ENCODE results near the gene PRPF6. TPM values are rescaled to one million over a fixed set of nuclear protein-coding genes. Genes with fewer than 3 reads are reported as not detected.

The PRPF6 gene
- total and polyA plus RNA-seq, 2 of the 13 experiments (the other 11 are each of a cell fraction or from before 2014, with no cell fraction given), result 63.7 to 101 TPM

DNA sequence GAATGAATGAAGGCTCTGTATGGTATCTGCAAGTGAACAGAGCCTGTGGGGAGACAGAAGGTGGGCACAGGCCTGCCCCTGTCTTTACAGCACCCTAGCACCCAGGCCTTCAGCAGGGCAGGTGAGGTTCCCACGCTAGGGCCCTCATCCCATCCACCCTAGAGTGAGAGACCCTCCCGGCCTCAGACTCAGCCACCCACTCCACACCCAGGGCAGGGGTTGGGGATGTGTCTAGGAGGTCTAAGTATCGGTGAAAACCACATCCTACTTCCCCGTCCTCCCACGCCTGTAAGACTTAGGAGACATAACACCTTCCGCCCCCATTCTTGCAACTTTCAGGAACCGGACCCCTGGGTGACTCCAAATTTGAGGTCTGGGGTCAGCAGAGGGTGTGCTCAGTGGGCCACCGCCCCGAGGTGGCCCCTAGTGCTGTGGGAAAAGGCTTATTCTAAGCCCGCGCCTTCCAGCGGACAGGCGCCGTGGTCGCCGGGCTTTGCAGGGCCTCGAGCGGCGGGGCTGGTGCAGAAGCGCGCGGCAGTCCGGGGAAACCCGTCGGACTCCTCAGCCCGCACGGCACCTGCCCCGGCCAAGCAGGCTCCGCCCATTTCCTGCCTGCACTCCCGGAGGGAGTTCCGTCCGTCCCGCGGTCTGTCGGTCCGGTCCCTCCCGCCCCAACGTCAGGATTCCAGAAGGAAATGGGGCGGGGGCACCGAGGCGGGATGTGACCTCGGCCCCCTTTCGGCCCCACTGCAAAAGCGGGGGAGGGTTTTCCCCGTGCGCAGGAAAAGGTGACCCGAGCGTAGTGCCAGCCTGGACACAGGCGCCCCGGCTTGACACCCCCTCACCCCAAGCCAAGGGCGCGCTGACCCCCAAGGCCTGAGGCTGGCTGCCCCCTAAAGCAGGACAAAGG is 2.4 kb upstream of the PRPF6 start (continued):
- TF ChIP-seq, protein P1, sequence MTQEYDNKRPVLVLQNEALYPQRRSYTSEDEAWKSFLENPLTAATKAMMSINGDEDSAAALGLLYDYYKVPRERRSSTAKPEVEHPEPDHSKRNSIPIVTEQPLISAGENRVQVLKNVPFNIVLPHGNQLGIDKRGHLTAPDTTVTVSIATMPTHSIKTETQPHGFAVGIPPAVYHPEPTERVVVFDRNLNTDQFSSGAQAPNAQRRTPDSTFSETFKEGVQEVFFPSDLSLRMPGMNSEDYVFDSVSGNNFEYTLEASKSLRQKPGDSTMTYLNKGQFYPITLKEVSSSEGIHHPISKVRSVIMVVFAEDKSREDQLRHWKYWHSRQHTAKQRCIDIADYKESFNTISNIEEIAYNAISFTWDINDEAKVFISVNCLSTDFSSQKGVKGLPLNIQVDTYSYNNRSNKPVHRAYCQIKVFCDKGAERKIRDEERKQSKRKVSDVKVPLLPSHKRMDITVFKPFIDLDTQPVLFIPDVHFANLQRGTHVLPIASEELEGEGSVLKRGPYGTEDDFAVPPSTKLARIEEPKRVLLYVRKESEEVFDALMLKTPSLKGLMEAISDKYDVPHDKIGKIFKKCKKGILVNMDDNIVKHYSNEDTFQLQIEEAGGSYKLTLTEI (CRISPR knock-in tag; conservative IDR thresholded peaks at IDR 0.05), result no peak
- TF ChIP-seq LRRFIP1 (CRISPR knock-in tag; conservative IDR thresholded peaks at IDR 0.05) (no peak), ZNF441 (CRISPR knock-in tag; IDR thresholded peaks at IDR 0.05; ENCODE audit: borderline replicate concordance) (peak; percentile 90), ZBTB49 (CRISPR knock-in tag; IDR thresholded peaks at IDR 0.05; ENCODE audit: borderline replicate concordance) (peak; percentile 88; the same call in 1 of the 2 replicates), ZNF883 (CRISPR knock-in tag; IDR thresholded peaks at IDR 0.05; ENCODE audit: not compliant biosample characterization) (peak; percentile 88), CBX5 (CRISPR knock-in tag; IDR thresholded peaks at IDR 0.05; ENCODE audit: borderline replicate concordance) (peak; percentile 52; the same call in 1 of the 2 replicates), ZNF577 (CRISPR knock-in tag; IDR thresholded peaks at IDR 0.05; ENCODE audit: borderline replicate concordance, low read depth) (no peak), GABPB1 (CRISPR knock-in tag; IDR thresholded peaks at IDR 0.05) (peak; percentile 94), XRCC5 (optimal IDR thresholded peaks at IDR 0.05; ENCODE audit: low read length) (peak; percentile 77), TAF1 (CRISPR knock-in tag; IDR thresholded peaks at IDR 0.05) (peak; percentile 80), FOXK1 (CRISPR knock-in tag; IDR thresholded peaks at IDR 0.05; ENCODE audit: borderline replicate concordance, low read depth) (peak; percentile 77), HNF4A (CRISPR knock-in tag; IDR thresholded peaks at IDR 0.05) (peak; percentile 30), ZFP90 (CRISPR knock-in tag; IDR thresholded peaks at IDR 0.05; ENCODE audit: borderline replicate concordance) (no peak), ZNF317 (CRISPR knock-in tag; IDR thresholded peaks at IDR 0.05) (peak; percentile 52; the same call in 1 of the 2 replicates), CBFB (CRISPR knock-in tag; IDR thresholded peaks at IDR 0.05) (peak; percentile 90)
- TF ChIP-seq, protein P2, sequence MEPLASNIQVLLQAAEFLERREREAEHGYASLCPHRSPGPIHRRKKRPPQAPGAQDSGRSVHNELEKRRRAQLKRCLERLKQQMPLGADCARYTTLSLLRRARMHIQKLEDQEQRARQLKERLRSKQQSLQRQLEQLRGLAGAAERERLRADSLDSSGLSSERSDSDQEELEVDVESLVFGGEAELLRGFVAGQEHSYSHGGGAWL (CRISPR knock-in tag; IDR thresholded peaks at IDR 0.05), result peak; percentile 92
- TF ChIP-seq, protein P3, sequence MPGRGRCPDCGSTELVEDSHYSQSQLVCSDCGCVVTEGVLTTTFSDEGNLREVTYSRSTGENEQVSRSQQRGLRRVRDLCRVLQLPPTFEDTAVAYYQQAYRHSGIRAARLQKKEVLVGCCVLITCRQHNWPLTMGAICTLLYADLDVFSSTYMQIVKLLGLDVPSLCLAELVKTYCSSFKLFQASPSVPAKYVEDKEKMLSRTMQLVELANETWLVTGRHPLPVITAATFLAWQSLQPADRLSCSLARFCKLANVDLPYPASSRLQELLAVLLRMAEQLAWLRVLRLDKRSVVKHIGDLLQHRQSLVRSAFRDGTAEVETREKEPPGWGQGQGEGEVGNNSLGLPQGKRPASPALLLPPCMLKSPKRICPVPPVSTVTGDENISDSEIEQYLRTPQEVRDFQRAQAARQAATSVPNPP (CRISPR knock-in tag; IDR thresholded peaks at IDR 0.05), result no peak
- TF ChIP-seq, protein P4, sequence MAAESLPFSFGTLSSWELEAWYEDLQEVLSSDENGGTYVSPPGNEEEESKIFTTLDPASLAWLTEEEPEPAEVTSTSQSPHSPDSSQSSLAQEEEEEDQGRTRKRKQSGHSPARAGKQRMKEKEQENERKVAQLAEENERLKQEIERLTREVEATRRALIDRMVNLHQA (CRISPR knock-in tag; IDR thresholded peaks at IDR 0.05), result 0 out of 2 replicates have a peak, but pooled peaks have one; percentile 58
- TF ChIP-seq, protein P5, sequence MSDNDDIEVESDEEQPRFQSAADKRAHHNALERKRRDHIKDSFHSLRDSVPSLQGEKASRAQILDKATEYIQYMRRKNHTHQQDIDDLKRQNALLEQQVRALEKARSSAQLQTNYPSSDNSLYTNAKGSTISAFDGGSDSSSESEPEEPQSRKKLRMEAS (IDR thresholded peaks at IDR 0.05), result peak; percentile 70

Measured in HepG2 (cell line).